Measurements from ENCODE around the gene PRKCG.

DNA sequence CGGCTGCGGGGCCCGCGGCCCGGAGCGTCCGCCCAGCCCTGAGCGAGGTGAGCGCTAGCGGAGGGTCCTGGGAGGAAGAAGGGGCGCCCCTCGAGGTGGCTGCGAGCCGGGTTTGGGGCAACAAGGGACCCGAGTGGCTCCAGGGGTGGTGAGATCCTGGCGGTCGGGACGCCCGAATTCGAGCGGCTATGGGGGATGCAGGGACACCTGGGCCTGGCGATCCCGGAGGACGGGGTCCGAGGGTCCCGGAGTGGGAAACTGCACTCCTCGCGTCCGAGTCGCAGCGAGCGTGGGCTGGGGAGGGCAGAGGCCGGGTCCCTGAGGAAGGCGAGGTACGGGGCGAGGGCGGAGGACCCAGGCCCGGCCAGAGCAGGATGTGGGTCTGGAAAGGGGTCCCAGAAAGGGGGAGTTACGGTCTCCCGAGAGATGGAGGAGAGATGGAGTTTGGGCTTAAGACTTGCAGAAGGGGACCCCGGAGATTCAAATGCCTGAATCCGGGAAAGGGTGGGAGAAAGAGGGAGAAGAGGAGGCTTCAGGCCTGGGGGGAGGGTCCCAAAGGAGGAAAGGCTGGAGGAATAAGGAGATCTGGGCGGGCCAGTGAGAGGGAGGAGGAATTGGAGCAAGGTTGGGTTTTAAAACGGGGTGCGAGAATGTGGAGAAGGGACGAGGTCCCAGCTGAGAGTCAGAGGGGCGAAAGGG is 27.6 kb downstream of the PRKCG start:
- TF ChIP-seq, protein P1, sequence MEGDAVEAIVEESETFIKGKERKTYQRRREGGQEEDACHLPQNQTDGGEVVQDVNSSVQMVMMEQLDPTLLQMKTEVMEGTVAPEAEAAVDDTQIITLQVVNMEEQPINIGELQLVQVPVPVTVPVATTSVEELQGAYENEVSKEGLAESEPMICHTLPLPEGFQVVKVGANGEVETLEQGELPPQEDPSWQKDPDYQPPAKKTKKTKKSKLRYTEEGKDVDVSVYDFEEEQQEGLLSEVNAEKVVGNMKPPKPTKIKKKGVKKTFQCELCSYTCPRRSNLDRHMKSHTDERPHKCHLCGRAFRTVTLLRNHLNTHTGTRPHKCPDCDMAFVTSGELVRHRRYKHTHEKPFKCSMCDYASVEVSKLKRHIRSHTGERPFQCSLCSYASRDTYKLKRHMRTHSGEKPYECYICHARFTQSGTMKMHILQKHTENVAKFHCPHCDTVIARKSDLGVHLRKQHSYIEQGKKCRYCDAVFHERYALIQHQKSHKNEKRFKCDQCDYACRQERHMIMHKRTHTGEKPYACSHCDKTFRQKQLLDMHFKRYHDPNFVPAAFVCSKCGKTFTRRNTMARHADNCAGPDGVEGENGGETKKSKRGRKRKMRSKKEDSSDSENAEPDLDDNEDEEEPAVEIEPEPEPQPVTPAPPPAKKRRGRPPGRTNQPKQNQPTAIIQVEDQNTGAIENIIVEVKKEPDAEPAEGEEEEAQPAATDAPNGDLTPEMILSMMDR (IDR thresholded peaks at IDR 0.05) = peak; percentile 5
- no peak for TF ChIP-seq EZH2 (IDR thresholded peaks at IDR 0.05)
